ENCODE results near the gene IDH3B.

Gene IDH3B

GRCh38 chr20:2612073-2612472 lies 51.9 kb downstream of the IDH3B start:
- DNase-seq: no peak

- DNase-seq: no peak
Measured at GRCh38 chr20:2610941-2611720, 52.9 kb downstream of the IDH3B start.

GRCh38 chr20:2610326-2610725 lies 53.7 kb downstream of the IDH3B start:
- no peak for DNase-seq

Data from NCI-H1417 treated with DMSO at 0.1 percent for 48 hours (cell line).